Hepatocyte (in vitro differentiated cells): ENCODE data around the gene ABO. TPM values are rescaled to one million over a fixed set of nuclear protein-coding genes. Genes with fewer than 3 reads are reported as not detected.
"Not testable (repeated sequence)": the region's sequence is repeated elsewhere in the genome, so short reads cannot be mapped to it uniquely, and the experiment has no call there.

Source experiments
- DNase-seq: peaks from one replicate; pipeline ENCODE4 v3.0.0-alpha.2; 2016; ENCODE audit warnings: low spot score
- H2AFZ ChIP-seq: fragments of 200-600 bp; sonication (generic); 2 replicates; pipeline ENCODE4 v1.6.0; 2016; ENCODE audit warnings: antibody characterized with exemption, mild to moderate bottlenecking
- H3K27ac ChIP-seq: fragments of 200-600 bp; sonication (generic); 2 replicates; pipeline ENCODE4 v1.5.1; 2016; ENCODE audit warnings: mild to moderate bottlenecking
- H3K27me3 ChIP-seq: fragments of 200-600 bp; sonication (generic); 2 replicates; pipeline ENCODE4 v1.6.1; 2016
- H3K36me3 ChIP-seq: fragments of 200-600 bp; sonication (generic); replicated peaks from 2 replicates; pipeline ENCODE4 v1.5.1; 2016; ENCODE audit warnings: low read depth; ENCODE audit not compliant: insufficient read depth
- H3K4me1 ChIP-seq: fragments of 200-600 bp; sonication (generic); 2 replicates; pipeline ENCODE4 v1.5.1; 2016; ENCODE audit warnings: mild to moderate bottlenecking, moderate library complexity; ENCODE audit not compliant: insufficient read depth
- H3K4me2 ChIP-seq: fragments of 200-600 bp; sonication (generic); 2 replicates; pipeline ENCODE4 v1.6.0; 2016
- H3K4me3 ChIP-seq: fragments of 200-600 bp; sonication (generic); 2 replicates; pipeline ENCODE4 v1.5.1; 2016; ENCODE audit warnings: mild to moderate bottlenecking
- H3K79me2 ChIP-seq: fragments of 200-600 bp; sonication (generic); 2 replicates; pipeline ENCODE4 v1.6.0; 2017; ENCODE audit warnings: mild to moderate bottlenecking
- H3K9me2 ChIP-seq: fragments of 200-600 bp; sonication (generic); replicated peaks from 2 replicates; pipeline ENCODE4 v1.6.0; 2017; ENCODE audit warnings: mild to moderate bottlenecking; ENCODE audit not compliant: insufficient read depth
- H3K9me3 ChIP-seq: fragments of 200-600 bp; sonication (generic); 2 replicates; pipeline ENCODE4 v1.5.1; 2016; ENCODE audit warnings: low read depth, mild to moderate bottlenecking
- H4K20me1 ChIP-seq: fragments of 200-600 bp; sonication (generic); 2 replicates; pipeline ENCODE4 v1.6.0; 2016; ENCODE audit warnings: mild to moderate bottlenecking; ENCODE audit not compliant: insufficient read depth, poor library complexity, severe bottlenecking
- CTCF ChIP-seq: fragments of 200-600 bp; sonication (generic); IDR thresholded peaks from 2 replicates; pipeline ENCODE4 v1.5.1; 2016; ENCODE audit warnings: antibody characterized with exemption, mild to moderate bottlenecking; ENCODE audit not compliant: poor library complexity
- EZH2 ChIP-seq: fragments of 200-600 bp; sonication (generic); IDR thresholded peaks from 2 replicates; pipeline ENCODE4 v1.6.1; 2016; ENCODE audit warnings: antibody characterized with exemption, mild to moderate bottlenecking, borderline replicate concordance
- EZH2phosphoT487 ChIP-seq: fragments of 200-600 bp; sonication (generic); IDR thresholded peaks from one replicate; pipeline ENCODE4 v1.6.1; 2018; ENCODE audit warnings: antibody characterized with exemption, mild to moderate bottlenecking, low read depth, moderate library complexity; ENCODE audit not compliant: unreplicated experiment, severe bottlenecking
- WGBS: methylation state at CpG from one replicate; pipeline ENCODE4 v1.1.6; 2016; ENCODE audit warnings: low lambda C conversion rate; ENCODE audit errors: missing lambda C conversion rate; 5-methylcytosine and 5-hydroxymethylcytosine counted together
- polyA plus RNA-seq: library from polyadenylated mRNA; unstranded; fragments of >200 nt; fragmentation: Nextera tagmentation; extraction: Ambion mirVana; gene quantifications from 2 replicates; pipeline ENCODE4 v1.2.1, GENCODE V29; 2016
- total RNA-seq: library from RNA; depleted of rRNA; stranded (reverse); fragments of >200 nt; gene quantifications from 2 replicates; pipeline ENCODE4 v1.2.3, GENCODE V29; 2014

Gene ABO
- total and polyA plus RNA-seq, 2 experiments from 2014 or later = 4.8 to 15.7 TPM

- Histone ChIP-seq H2AFZ (no peak overlapping the region), H4K20me1 (no peaks in the 10 kb centered on the region), H3K27ac (no peak overlapping the region), H3K4me3 (no peak overlapping the region), H3K9me3 (no peaks in the 10 kb centered on the region), H3K4me1 (no peaks in the 10 kb centered on the region), H3K4me2 (no peak overlapping the region), H3K9me2 (no peaks in the 10 kb centered on the region), H3K79me2 (no peaks in the 10 kb centered on the region), H3K27me3 (no peaks in the 10 kb centered on the region), H3K36me3 (no peaks in the 10 kb centered on the region)
- no peak for DNase-seq
- TF ChIP-seq CTCF (no peak), EZH2phosphoT487 (no peak), EZH2 (no peak)
- WGBS = 76% methylated on average over 12 of the region's 12 CpGs
Observed at GRCh38 chr9:133221177-133221809, 53.7 kb downstream of the ABO start.

GRCh38 chr9:133218049-133218975, 56.7 kb downstream of the ABO start:
- H3K9me3 ChIP-seq, H3K4me1 ChIP-seq, H3K79me2 ChIP-seq, H3K27ac ChIP-seq, H3K4me2 ChIP-seq, H3K36me3 ChIP-seq, H4K20me1 ChIP-seq, DNase-seq, H3K9me2 ChIP-seq, H3K4me3 ChIP-seq, H2AFZ ChIP-seq, H3K27me3 ChIP-seq: not testable (repeated sequence)
- WGBS = 85% methylated on average over 19 of the region's 19 CpGs

GRCh38 chr9:133217333-133217988, 57.5 kb downstream of the ABO start:
- not testable (repeated sequence) for H3K9me3 ChIP-seq, H2AFZ ChIP-seq, H3K4me2 ChIP-seq, DNase-seq, H3K79me2 ChIP-seq, H3K27me3 ChIP-seq, H3K36me3 ChIP-seq, H3K4me3 ChIP-seq, H4K20me1 ChIP-seq, H3K9me2 ChIP-seq, H3K27ac ChIP-seq, H3K4me1 ChIP-seq
- 82% methylated on average over 12 of the region's 12 CpGs for WGBS

DNA sequence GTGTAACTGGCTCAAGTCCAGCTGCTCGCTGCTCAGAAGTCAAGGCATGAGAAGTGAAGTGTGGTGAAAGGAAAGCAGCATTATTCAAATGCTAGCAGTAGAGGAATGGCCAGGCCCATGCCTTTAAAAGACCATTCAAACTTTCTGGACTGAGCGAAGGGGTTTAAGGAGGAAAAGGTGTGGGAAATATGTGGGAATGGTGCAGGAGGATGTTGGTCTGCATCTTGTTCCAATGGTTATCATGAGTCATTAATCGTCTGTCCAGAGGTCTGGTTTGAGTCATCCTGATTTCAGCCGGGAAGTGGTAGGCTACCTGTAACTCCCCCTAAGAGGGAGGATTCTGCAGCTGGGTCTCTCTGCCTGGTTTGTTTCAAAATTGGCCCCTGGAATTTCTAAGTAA, 60.7 kb downstream of the ABO start:
- not testable (repeated sequence) for H3K79me2 ChIP-seq, H4K20me1 ChIP-seq, H3K4me3 ChIP-seq, H3K27me3 ChIP-seq, H3K9me2 ChIP-seq, H2AFZ ChIP-seq, H3K9me3 ChIP-seq, H3K4me2 ChIP-seq, H3K27ac ChIP-seq, H3K4me1 ChIP-seq, H3K36me3 ChIP-seq
- peak; percentile 29 for DNase-seq
- WGBS = 28% methylated on average over 4 of the region's 4 CpGs

GRCh38 chr9:133210609-133211008, 64.4 kb downstream of the ABO start:
- no peaks in the 10 kb centered on the region for H4K20me1 ChIP-seq
- no peaks in the 10 kb centered on the region for H3K27me3 ChIP-seq
- no peak overlapping the region for H3K4me2 ChIP-seq
- WGBS = 87% methylated on average over 7 of the region's 7 CpGs
- no peak for DNase-seq
- no peak overlapping the region for H3K27ac ChIP-seq
- H3K4me3 ChIP-seq = no peak overlapping the region
- H3K9me3 ChIP-seq = no peaks in the 10 kb centered on the region
- TF ChIP-seq CTCF (no peak), EZH2phosphoT487 (no peak), EZH2 (no peak)
- H3K4me1 ChIP-seq = no peaks in the 10 kb centered on the region
- no peak overlapping the region for H2AFZ ChIP-seq
- no peaks in the 10 kb centered on the region for H3K79me2 ChIP-seq
- no peaks in the 10 kb centered on the region for H3K36me3 ChIP-seq
- H3K9me2 ChIP-seq = no peaks in the 10 kb centered on the region
